ENCODE results near the gene RHOG.

Gene RHOG

DNA sequence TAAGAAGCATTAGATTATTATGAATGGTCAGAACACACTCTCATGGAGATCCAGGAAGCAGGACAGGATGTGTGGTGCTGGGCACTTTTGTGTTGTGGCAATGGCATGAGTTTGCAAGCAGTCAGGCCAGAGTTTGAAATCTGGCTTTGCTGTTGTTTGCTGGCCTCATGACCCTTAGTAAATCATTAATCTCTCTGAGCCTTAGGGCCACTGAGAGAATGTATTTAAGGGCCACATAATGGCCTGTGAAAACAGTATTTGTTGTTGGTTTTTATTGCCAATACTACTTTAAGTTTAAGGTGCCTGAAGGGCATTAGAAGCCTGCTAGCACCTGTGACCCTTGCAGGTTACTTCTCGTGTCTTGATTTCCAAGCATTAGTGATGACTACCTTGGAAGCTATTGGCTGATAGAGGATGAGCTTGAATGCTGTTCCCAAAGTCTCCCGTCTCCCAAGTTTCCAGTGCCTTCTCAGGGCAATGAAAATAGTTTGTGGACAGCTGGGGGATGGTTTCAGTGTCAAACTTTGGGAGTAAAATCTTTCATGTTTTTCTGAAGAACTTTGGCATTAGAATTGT lies 39.3 kb upstream of the RHOG start:
- DNase-seq (ENCODE audit: low read depth): no peak
- TF ChIP-seq CTCF (IDR thresholded peaks at IDR 0.05; ENCODE audit: insufficient read depth, low read depth, low read length, missing control alignments): no peak
- no peak overlapping the region for H3K4me3 ChIP-seq (ENCODE audit: low read length)

- TF ChIP-seq CTCF (IDR thresholded peaks at IDR 0.05; ENCODE audit: insufficient read depth, low read depth, low read length, missing control alignments): no peak
- no peak overlapping the region for H3K4me3 ChIP-seq (ENCODE audit: low read length)
Observed at GRCh38 chr11:3879216-3879966, 38.6 kb upstream of the RHOG start.

DNA sequence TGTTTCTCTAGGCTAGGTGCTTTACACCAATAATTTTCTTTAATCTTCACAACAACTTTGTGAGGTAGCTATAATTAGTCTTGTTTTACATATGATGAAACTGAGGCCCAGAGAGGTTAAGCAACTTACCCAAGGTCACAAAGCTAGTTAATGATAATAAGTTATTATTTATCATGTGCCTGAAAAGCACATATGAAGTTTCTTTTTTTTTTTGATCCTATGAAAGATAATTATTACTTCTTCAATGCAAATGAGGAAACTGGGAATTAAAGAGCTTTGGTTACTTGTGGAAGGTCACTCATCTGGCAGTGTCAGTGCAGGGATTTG lies 37.5 kb upstream of the RHOG start:
- no peak for DNase-seq (ENCODE audit: low read depth)
- no peak for TF ChIP-seq CTCF (IDR thresholded peaks at IDR 0.05; ENCODE audit: insufficient read depth, low read depth, low read length, missing control alignments)

More at GRCh38 chr11:3879216-3879966, 38.6 kb upstream of the RHOG start:
- no peak for DNase-seq (ENCODE audit: low read depth)

GRCh38 chr11:3877364-3878257 lies 36.9 kb upstream of the RHOG start:
- TF ChIP-seq CTCF (IDR thresholded peaks at IDR 0.05; ENCODE audit: insufficient read depth, low read depth, low read length, missing control alignments): no peak
- DNase-seq (ENCODE audit: low read depth): peak; percentile 53

More for the DNA sequence above, 37.5 kb upstream of the RHOG start:
- H3K4me3 ChIP-seq (ENCODE audit: low read length): no peak overlapping the region

DNA sequence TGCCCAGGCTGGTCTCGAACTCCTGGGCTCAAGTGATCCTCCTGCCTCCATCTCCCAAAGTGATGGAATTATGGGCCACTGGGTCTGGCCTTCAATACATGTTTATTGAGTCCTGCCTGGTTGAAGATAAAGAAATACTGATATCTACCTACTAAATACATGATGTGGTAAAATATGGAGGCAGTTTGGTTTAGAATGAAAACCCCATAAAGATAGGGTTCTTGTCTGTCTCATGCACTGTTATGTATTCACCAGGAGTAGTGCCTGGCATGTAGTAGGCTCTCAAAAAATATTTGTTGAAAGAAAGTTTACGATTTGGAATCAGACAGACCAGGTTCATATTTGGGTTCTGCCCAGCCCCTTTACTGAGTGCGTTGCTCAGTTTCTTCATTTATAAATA lies 35.9 kb upstream of the RHOG start:
- no peak for DNase-seq (ENCODE audit: low read depth)
- TF ChIP-seq CTCF (IDR thresholded peaks at IDR 0.05; ENCODE audit: insufficient read depth, low read depth, low read length, missing control alignments): no peak
- H3K4me3 ChIP-seq (ENCODE audit: low read length): no peak overlapping the region

More at GRCh38 chr11:3877364-3878257, 36.9 kb upstream of the RHOG start:
- no peak overlapping the region for H3K4me3 ChIP-seq (ENCODE audit: low read length)

DNA sequence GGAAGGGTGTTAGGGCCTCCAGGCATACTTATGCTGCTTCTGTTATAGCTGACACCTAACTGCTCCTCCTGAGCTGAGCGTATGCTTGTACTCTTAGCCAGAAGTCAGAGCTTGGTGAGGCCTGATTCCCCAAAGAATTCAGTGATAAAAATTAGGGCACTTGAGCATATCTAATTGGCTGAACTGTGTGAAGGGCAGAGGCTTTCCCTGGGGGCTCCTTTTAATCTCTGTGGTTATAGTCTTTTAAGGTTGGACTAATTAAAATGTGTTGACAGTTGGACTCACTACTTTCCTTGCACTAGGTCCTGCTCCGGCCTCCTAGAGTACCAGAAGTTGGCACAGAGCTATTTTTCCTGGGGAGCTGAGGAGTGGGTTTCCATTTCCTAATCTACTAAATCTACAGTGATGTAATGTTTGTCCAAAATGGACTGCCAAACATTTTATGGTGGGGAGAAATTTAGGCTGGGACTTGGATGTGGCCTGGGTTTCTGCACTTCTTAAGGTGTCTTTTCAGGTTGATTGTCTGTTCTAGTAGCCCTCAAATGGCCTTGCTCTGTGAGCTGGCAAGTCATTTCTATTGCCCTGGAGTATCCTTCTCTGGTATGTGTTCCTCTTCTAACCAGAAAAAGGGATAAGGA lies 33.1 kb upstream of the RHOG start:
- no peak for TF ChIP-seq CTCF (IDR thresholded peaks at IDR 0.05; ENCODE audit: insufficient read depth, low read depth, low read length, missing control alignments)
- DNase-seq (ENCODE audit: low read depth): no peak
- no peak overlapping the region for H3K4me3 ChIP-seq (ENCODE audit: low read length)
